Activated naive CD8-positive, alpha-beta T cell treated with anti-CD3 and anti-CD28 coated beads, Interleukin-2, amount 10 ng/mL, durations not matched to agents 7 days and 5 days (primary cell): ENCODE results near the gene SLC25A21. TPM values are rescaled to one million over a fixed set of nuclear protein-coding genes. Genes with fewer than 3 reads are reported as not detected.

Source experiments
- ATAC-seq: fragments of 150-1000 bp; cut with Tn5 transposase; one replicate; pipeline ENCODE4 v1.10.0; 2021; ENCODE audit warnings: low read depth, moderate library complexity
- POLR2A ChIA-PET: fragments of 350-600 bp; sonication (Branson Sonifier 250); formaldehyde crosslinking; loops from one replicate; lab custom pipeline; 2021; ENCODE audit warnings: antibody characterized with exemption; lab: Charles Lee
- DNase-seq: peaks from one replicate; pipeline ENCODE4 v3.0.0; 2021
- H3K27ac Mint-ChIP-seq: one replicate; pipeline ENCODE4 v1.8.0; 2022; ENCODE audit warnings: mild to moderate bottlenecking, mixed read lengths
- H3K27me3 Mint-ChIP-seq: one replicate; pipeline ENCODE4 v1.8.0; 2022; ENCODE audit warnings: mild to moderate bottlenecking, moderate library complexity, mixed read lengths
- H3K36me3 Mint-ChIP-seq: one replicate; pipeline ENCODE4 v1.8.0; 2021; ENCODE audit warnings: mild to moderate bottlenecking, mixed read lengths
- H3K4me1 Mint-ChIP-seq: one replicate; pipeline ENCODE4 v1.8.0; 2021; ENCODE audit warnings: mixed read lengths
- H3K4me3 Mint-ChIP-seq: one replicate; pipeline ENCODE4 v1.8.0; 2022; ENCODE audit warnings: mild to moderate bottlenecking, moderate library complexity, mixed read lengths
- H3K9me3 Mint-ChIP-seq: one replicate; pipeline ENCODE4 v1.8.0; 2021; ENCODE audit warnings: mixed read lengths
- total RNA-seq, 2 experiments: library from RNA; stranded (reverse); gene quantifications; one replicate each; pipeline ENCODE4 v1.2.3, GENCODE V29; 2021

The SLC25A21 gene
- total RNA-seq, 2 experiments from 2014 or later: not detected

- Mint-ChIP-seq H3K27me3 (no peaks in the 10 kb centered on the region), H3K36me3 (no peaks in the 10 kb centered on the region), H3K9me3 (peaks cover 2% of the 10 kb centered on the region), H3K4me1 (no peaks in the 10 kb centered on the region), H3K27ac (no peak overlapping the region), H3K4me3 (no peak overlapping the region)
- DNase-seq: no peak
- POLR2A ChIA-PET: no interaction called here
- no peak for ATAC-seq
Observed at GRCh38 chr14:36951380-36951911, 221.0 kb downstream of the SLC25A21 start.

- H3K27ac Mint-ChIP-seq: no peak overlapping the region
- peaks cover 2% of the 10 kb centered on the region for H3K9me3 Mint-ChIP-seq
- H3K27me3 Mint-ChIP-seq: no peaks in the 10 kb centered on the region
- H3K4me3 Mint-ChIP-seq: no peak overlapping the region
- ATAC-seq (no peak), DNase-seq (no peak)
- H3K4me1 Mint-ChIP-seq: no peaks in the 10 kb centered on the region
- POLR2A ChIA-PET: no interaction called here
- H3K36me3 Mint-ChIP-seq: no peaks in the 10 kb centered on the region
Observed at GRCh38 chr14:36950812-36951211, 221.6 kb downstream of the SLC25A21 start.

GRCh38 chr14:36949371-36949770, 223.0 kb downstream of the SLC25A21 start:
- H3K27me3 Mint-ChIP-seq: no peaks in the 10 kb centered on the region
- ATAC-seq (no peak), DNase-seq (no peak)
- H3K36me3 Mint-ChIP-seq: no peaks in the 10 kb centered on the region
- no peak overlapping the region for H3K27ac Mint-ChIP-seq
- H3K9me3 Mint-ChIP-seq: peaks cover 2% of the 10 kb centered on the region
- no peak overlapping the region for H3K4me3 Mint-ChIP-seq
- POLR2A ChIA-PET: no interaction called here
- H3K4me1 Mint-ChIP-seq: no peaks in the 10 kb centered on the region

- Mint-ChIP-seq H3K27ac (no peak overlapping the region), H3K36me3 (no peaks in the 10 kb centered on the region), H3K4me3 (no peak overlapping the region), H3K4me1 (no peaks in the 10 kb centered on the region), H3K9me3 (no peaks in the 10 kb centered on the region), H3K27me3 (no peaks in the 10 kb centered on the region)
- DNase-seq (no peak), ATAC-seq (no peak)
- POLR2A ChIA-PET: no interaction called here
Observed at GRCh38 chr14:36948157-36948859, 224.1 kb downstream of the SLC25A21 start.

- H3K9me3 Mint-ChIP-seq: no peaks in the 10 kb centered on the region
- H3K4me3 Mint-ChIP-seq: no peak overlapping the region
- no peaks in the 10 kb centered on the region for H3K4me1 Mint-ChIP-seq
- no peak for ATAC-seq
- no peak for DNase-seq
- POLR2A ChIA-PET: no interaction called here
- no peaks in the 10 kb centered on the region for H3K36me3 Mint-ChIP-seq
- no peaks in the 10 kb centered on the region for H3K27me3 Mint-ChIP-seq
- no peak overlapping the region for H3K27ac Mint-ChIP-seq
Observed at GRCh38 chr14:36947362-36947761, 225.0 kb downstream of the SLC25A21 start.

- Mint-ChIP-seq H3K36me3 (no peaks in the 10 kb centered on the region), H3K4me1 (no peaks in the 10 kb centered on the region), H3K27ac (no peak overlapping the region), H3K27me3 (no peaks in the 10 kb centered on the region), H3K9me3 (no peaks in the 10 kb centered on the region), H3K4me3 (no peak overlapping the region)
- ATAC-seq: no peak
- POLR2A ChIA-PET: no interaction called here
- no peak for DNase-seq
Observed at GRCh38 chr14:36946872-36947271, 225.5 kb downstream of the SLC25A21 start.

GRCh38 chr14:36944307-36945010, 227.9 kb downstream of the SLC25A21 start:
- POLR2A ChIA-PET: no interaction called here
- no peaks in the 10 kb centered on the region for H3K9me3 Mint-ChIP-seq
- no peak overlapping the region for H3K4me3 Mint-ChIP-seq
- DNase-seq (no peak), ATAC-seq (no peak)
- H3K36me3 Mint-ChIP-seq: no peaks in the 10 kb centered on the region
- H3K4me1 Mint-ChIP-seq: no peaks in the 10 kb centered on the region
- no peak overlapping the region for H3K27ac Mint-ChIP-seq
- H3K27me3 Mint-ChIP-seq: no peaks in the 10 kb centered on the region

GRCh38 chr14:36942522-36943245, 229.7 kb downstream of the SLC25A21 start:
- no peaks in the 10 kb centered on the region for H3K4me1 Mint-ChIP-seq
- no peaks in the 10 kb centered on the region for H3K27me3 Mint-ChIP-seq
- no peak overlapping the region for H3K27ac Mint-ChIP-seq
- H3K4me3 Mint-ChIP-seq: no peak overlapping the region
- no peaks in the 10 kb centered on the region for H3K9me3 Mint-ChIP-seq
- no peaks in the 10 kb centered on the region for H3K36me3 Mint-ChIP-seq
- DNase-seq (no peak), ATAC-seq (no peak)
- POLR2A ChIA-PET: no interaction called here

GRCh38 chr14:36941783-36942521, 230.5 kb downstream of the SLC25A21 start:
- Mint-ChIP-seq H3K4me1 (no peaks in the 10 kb centered on the region), H3K27ac (no peak overlapping the region), H3K27me3 (no peaks in the 10 kb centered on the region), H3K4me3 (no peak overlapping the region), H3K9me3 (no peaks in the 10 kb centered on the region), H3K36me3 (no peaks in the 10 kb centered on the region)
- ATAC-seq (no peak), DNase-seq (peak; percentile 62)
- POLR2A ChIA-PET: no interaction called here

GRCh38 chr14:36940476-36940875, 231.9 kb downstream of the SLC25A21 start:
- Mint-ChIP-seq H3K4me3 (no peak overlapping the region), H3K27ac (no peak overlapping the region), H3K36me3 (no peaks in the 10 kb centered on the region), H3K9me3 (no peaks in the 10 kb centered on the region), H3K27me3 (no peaks in the 10 kb centered on the region), H3K4me1 (no peaks in the 10 kb centered on the region)
- ATAC-seq (no peak), DNase-seq (no peak)
- POLR2A ChIA-PET: no interaction called here

- H3K27ac Mint-ChIP-seq: no peak overlapping the region
- POLR2A ChIA-PET: no interaction called here
- H3K9me3 Mint-ChIP-seq: no peaks in the 10 kb centered on the region
- no peaks in the 10 kb centered on the region for H3K4me1 Mint-ChIP-seq
- no peak overlapping the region for H3K4me3 Mint-ChIP-seq
- H3K27me3 Mint-ChIP-seq: no peaks in the 10 kb centered on the region
- no peaks in the 10 kb centered on the region for H3K36me3 Mint-ChIP-seq
- ATAC-seq: no peak
- no peak for DNase-seq
Observed at GRCh38 chr14:36939265-36939664, 233.1 kb downstream of the SLC25A21 start.

GRCh38 chr14:36938678-36939077, 233.7 kb downstream of the SLC25A21 start:
- H3K4me3 Mint-ChIP-seq: no peak overlapping the region
- POLR2A ChIA-PET: no interaction called here
- no peak overlapping the region for H3K27ac Mint-ChIP-seq
- H3K4me1 Mint-ChIP-seq: no peaks in the 10 kb centered on the region
- H3K36me3 Mint-ChIP-seq: no peaks in the 10 kb centered on the region
- DNase-seq (no peak), ATAC-seq (no peak)
- H3K9me3 Mint-ChIP-seq: no peaks in the 10 kb centered on the region
- no peaks in the 10 kb centered on the region for H3K27me3 Mint-ChIP-seq

GRCh38 chr14:36935976-36936678, 236.3 kb downstream of the SLC25A21 start:
- no peak for DNase-seq
- H3K36me3 Mint-ChIP-seq: no peaks in the 10 kb centered on the region
- H3K4me1 Mint-ChIP-seq: no peaks in the 10 kb centered on the region
- POLR2A ChIA-PET: no interaction called here
- no peak overlapping the region for H3K4me3 Mint-ChIP-seq
- H3K9me3 Mint-ChIP-seq: no peaks in the 10 kb centered on the region
- no peak overlapping the region for H3K27ac Mint-ChIP-seq
- no peak for ATAC-seq
- no peaks in the 10 kb centered on the region for H3K27me3 Mint-ChIP-seq
